Coronary artery (tissue), 2 donors: ENCODE measurements around the gene CREB1.

ENCODE experiments used
- DNase-seq: peaks from one replicate; pipeline ENCODE4 v3.0.0-alpha.2; 2017; ENCODE audit warnings: low spot score
- H3K27ac ChIP-seq, 2 donors: fragments of 200-600 bp; sonication (generic); one replicate each; pipeline ENCODE4 v1.5.1; 2016 to 2019
- H3K4me3 ChIP-seq: fragments of 200-600 bp; sonication (generic); 2 replicates; pipeline ENCODE4 v1.5.1; 2016; ENCODE audit warnings: mild to moderate bottlenecking, moderate library complexity
- TF ChIP-seq, protein P1 (sequence below): fragments of 200-600 bp; sonication (generic); IDR thresholded peaks from one replicate; pipeline ENCODE4 v1.5.1; 2019; ENCODE audit warnings: antibody characterized with exemption

The CREB1 gene

DNA sequence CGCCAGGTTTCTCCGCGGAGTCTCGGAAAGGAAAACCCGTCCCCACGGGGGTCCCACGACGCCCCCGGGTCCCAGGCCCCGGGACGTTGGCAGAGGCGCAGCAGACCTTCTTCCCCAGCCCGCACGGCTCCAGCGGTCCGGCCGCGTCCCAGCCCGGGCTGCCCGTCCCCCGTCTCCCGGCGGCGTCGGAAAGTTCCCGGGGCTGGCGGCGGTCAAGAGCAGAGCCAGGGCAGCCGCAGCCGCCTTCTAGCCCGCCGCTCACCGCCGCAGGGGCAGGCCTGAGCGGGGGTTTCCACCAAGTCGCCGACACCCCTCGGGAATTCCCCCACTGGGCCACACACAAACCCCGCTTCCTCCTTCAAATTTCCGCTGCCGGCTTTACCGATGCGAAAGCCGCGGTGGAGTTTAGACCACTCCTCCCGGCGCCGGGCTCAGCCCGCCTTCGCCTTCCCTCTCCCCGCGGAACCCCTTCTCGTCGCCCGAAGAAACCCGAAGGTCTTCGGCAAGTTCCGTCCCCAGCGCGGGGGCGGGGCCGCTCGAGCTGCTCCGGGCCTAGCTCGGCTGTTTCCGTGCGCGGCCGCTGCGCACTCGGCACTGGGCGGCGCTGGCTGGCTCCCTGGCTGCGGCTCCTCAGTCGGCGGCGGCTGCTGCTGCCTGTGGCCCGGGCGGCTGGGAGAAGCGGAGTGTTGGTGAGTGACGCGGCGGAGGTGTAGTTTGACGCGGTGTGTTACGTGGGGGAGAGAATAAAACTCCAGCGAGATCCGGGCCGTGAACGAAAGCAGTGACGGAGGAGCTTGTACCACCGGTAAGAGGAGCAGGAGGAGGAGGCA is at the start of gene CREB1:
CREB1 (plus strand) TSS at position 633 of the 830 bp plus-strand sequence. CDS start 25,674 bp downstream, outside the sequence.
- TF ChIP-seq, protein P1, sequence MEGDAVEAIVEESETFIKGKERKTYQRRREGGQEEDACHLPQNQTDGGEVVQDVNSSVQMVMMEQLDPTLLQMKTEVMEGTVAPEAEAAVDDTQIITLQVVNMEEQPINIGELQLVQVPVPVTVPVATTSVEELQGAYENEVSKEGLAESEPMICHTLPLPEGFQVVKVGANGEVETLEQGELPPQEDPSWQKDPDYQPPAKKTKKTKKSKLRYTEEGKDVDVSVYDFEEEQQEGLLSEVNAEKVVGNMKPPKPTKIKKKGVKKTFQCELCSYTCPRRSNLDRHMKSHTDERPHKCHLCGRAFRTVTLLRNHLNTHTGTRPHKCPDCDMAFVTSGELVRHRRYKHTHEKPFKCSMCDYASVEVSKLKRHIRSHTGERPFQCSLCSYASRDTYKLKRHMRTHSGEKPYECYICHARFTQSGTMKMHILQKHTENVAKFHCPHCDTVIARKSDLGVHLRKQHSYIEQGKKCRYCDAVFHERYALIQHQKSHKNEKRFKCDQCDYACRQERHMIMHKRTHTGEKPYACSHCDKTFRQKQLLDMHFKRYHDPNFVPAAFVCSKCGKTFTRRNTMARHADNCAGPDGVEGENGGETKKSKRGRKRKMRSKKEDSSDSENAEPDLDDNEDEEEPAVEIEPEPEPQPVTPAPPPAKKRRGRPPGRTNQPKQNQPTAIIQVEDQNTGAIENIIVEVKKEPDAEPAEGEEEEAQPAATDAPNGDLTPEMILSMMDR, result no peak

GRCh38 chr2:207480521-207481040 is 49.2 kb upstream of the CREB1 start:
- TF ChIP-seq, protein P1, result no peak
- Histone ChIP-seq H3K4me3 (no peak overlapping the region), H3K27ac (no peak overlapping the region)
- peak; percentile 29 for DNase-seq

More for the DNA sequence above, at the start of gene CREB1:
- peak within 1 kb of the TSS; percentile 72 for H3K4me3 ChIP-seq
- peak within 1 kb of the TSS; percentile 92 to 99 for H3K27ac ChIP-seq
- DNase-seq, result peak; percentile 99

GRCh38 chr2:207481924-207482323 is 47.8 kb upstream of the CREB1 start:
- H3K4me3 ChIP-seq, result no peak overlapping the region
- H3K27ac ChIP-seq, result no peak overlapping the region
- DNase-seq, result peak; percentile 58

GRCh38 chr2:207482630-207483029 is 47.1 kb upstream of the CREB1 start:
- Histone ChIP-seq H3K27ac (no peak overlapping the region), H3K4me3 (no peak overlapping the region)
- TF ChIP-seq, protein P1, result no peak
- no peak for DNase-seq

More at GRCh38 chr2:207481924-207482323, 47.8 kb upstream of the CREB1 start:
- TF ChIP-seq, protein P1, result no peak

DNA sequence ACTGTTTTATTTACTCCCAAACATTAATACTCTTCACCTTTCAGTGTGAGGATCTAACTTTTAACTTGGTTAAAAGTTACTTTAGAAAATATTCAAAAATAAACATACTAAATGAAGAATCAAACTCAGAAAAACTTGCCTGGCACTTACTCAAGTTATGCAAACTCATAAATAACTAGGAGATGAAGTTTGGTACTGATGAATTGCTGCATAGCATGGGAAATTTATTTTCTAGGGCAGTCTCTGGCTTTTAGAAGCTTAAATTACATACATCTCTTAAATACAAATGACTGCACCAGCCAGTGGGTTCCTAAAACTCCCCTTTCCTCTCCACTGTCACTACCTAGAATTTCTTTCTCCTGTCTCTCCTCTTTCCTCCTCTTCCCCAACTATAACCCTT is 46.7 kb upstream of the CREB1 start:
- Histone ChIP-seq H3K4me3 (no peak overlapping the region), H3K27ac (no peak overlapping the region)
- TF ChIP-seq, protein P1, result no peak
- DNase-seq, result no peak

GRCh38 chr2:207483477-207483876 is 46.3 kb upstream of the CREB1 start:
- TF ChIP-seq, protein P1, result no peak
- no peak overlapping the region for H3K27ac ChIP-seq
- DNase-seq, result no peak
- H3K4me3 ChIP-seq, result no peak overlapping the region
